ENCODE data around the gene SLC48A1.

The SLC48A1 gene

DNA sequence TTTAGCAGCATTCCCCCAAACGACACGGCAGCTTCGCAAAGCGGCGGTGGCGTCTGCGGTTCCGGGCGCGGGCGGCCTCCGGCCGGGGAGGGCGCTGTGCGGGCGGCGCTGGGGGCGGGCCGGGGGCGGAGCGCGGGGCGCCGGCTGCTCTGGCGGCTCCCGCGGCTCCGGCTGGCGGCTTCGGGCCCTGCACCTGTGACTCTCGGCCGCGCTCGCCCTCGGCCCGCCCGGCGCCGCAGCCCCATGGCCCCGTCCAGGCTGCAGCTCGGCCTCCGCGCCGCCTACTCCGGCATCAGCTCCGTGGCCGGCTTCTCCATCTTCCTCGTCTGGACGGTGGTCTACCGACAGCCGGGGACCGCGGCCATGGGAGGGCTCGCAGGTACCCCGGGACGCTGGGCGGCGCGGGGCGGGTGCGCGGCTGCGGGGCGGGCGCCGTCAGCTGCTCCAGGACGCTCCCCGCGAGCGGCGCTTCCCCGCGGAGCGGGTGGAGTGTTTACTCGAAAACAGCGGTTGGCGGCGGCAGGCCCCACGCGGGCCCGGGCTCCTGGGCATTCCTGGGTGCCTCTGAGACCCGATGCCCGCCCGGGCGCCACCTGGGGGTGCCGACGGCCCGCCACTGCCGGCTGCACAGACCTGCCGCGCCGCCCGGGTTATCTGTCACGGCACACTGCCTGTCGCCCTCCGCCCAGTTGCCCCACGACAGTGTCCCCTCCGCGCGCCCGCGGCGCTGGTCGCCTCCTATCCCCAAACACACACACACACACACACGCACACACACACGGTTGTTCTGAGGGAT lies at the start of gene SLC48A1:
Gene SLC48A1, plus strand, starts transcription at position 177 of the 796 bp plus-strand sequence. Its CDS starts 67 bp downstream, at position 244.
- peak within 1 kb of the TSS; percentile 83 for H3K9ac ChIP-seq (ENCODE audit: insufficient read length)
- H3K27ac ChIP-seq: no peak within 1 kb of the TSS
- no peak for DNase-seq (ENCODE audit: low read depth, low spot score)
- H3K4me3 ChIP-seq: peak within 1 kb of the TSS; percentile 91
- H3K9me3 ChIP-seq (ENCODE audit: low read depth, low read length): no peaks in the 10 kb centered on the region
- no peak for TF ChIP-seq POLR2AphosphoS5 (IDR thresholded peaks at IDR 0.05; ENCODE audit: borderline replicate concordance, low read depth, low read length)
- TF ChIP-seq FOXP2 (optimal IDR thresholded peaks at IDR 0.05; ENCODE audit: control extremely low read depth, extremely low read length, insufficient read depth): no peak
- no peak for TF ChIP-seq EZH2 (IDR thresholded peaks at IDR 0.05)
- no peaks in the 10 kb centered on the region for H3K36me3 ChIP-seq (ENCODE audit: insufficient read depth, low read length)

DNA sequence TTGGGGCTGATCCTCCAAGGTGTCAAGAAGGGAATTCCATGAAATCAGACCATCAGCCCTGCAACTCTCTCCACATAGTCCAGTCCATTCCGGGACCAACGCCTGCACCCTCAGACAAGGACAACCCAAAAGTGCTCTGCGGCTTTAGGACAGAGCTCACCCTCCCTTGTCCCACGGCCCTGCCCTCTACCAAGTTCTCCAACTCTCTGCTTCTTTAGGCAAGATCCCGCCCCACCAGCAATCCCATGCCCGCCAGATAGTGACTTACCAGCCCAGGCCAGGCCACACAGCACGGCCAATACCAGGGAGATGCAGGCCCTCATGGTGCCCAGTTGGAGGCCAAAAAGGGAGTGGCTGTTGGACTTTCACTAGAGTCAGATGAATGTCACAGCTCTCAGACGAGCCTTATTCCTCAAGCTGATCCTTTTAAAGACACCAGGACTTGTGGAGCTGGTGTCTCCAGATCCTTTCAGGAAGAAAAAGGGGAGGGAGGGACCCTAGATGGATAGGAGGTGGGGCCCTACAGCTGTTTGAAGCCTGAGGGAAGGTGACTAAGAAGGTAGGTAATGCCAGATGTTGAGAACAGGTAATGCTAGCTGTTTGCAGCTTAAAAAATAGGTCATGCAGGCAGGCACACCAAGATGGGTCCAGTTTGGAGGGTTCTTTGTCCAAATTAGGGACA lies 47.8 kb upstream of the SLC48A1 start, which contains the start of gene ENDOU:
Gene ENDOU, minus strand, starts transcription at position 400 of the 682 bp plus-strand sequence. Its CDS starts 77 bp downstream, at position 323.
- peak within 1 kb of the TSS; percentile 65 for H3K27ac ChIP-seq
- no peak within 1 kb of the TSS for H3K9ac ChIP-seq (ENCODE audit: insufficient read length)
- H3K4me3 ChIP-seq: peak within 1 kb of the TSS; percentile 36
- H3K36me3 ChIP-seq (ENCODE audit: insufficient read depth, low read length): no peaks in the 10 kb centered on the region
- no peaks in the 10 kb centered on the region for H3K9me3 ChIP-seq (ENCODE audit: low read depth, low read length)
- TF ChIP-seq POLR2AphosphoS5 (IDR thresholded peaks at IDR 0.05; ENCODE audit: borderline replicate concordance, low read depth, low read length) (no peak), FOXP2 (optimal IDR thresholded peaks at IDR 0.05; ENCODE audit: control extremely low read depth, extremely low read length, insufficient read depth) (no peak), EZH2 (IDR thresholded peaks at IDR 0.05) (no peak)
- DNase-seq (ENCODE audit: low read depth, low spot score): no peak

DNA sequence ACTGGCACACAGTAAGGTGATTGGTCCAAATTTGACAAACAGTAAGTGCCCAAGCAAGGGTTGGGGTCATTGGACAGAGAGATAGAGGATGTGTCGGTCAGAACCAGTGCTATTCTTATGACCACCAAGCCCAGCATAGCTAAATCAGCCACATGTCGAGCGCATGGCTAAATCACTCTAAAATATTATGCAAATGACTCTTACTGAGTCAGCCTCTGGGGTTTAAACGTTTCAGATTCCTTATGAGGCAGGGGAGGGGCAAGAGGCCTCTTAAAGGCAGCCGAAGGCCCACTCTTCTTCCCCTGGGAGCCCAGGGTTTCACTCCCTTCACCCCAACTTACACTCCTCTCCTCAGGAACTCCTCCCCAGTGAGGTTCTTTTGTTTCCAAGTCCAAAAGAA lies 47.1 kb upstream of the SLC48A1 start:
- Histone ChIP-seq H3K9me3 (ENCODE audit: low read depth, low read length) (no peaks in the 10 kb centered on the region), H3K36me3 (ENCODE audit: insufficient read depth, low read length) (no peaks in the 10 kb centered on the region), H3K27ac (peak overlapping the region; percentile 65), H3K9ac (ENCODE audit: insufficient read length) (no peak overlapping the region), H3K4me3 (peak overlapping the region; percentile 36)
- DNase-seq (ENCODE audit: low read depth, low spot score): no peak
- TF ChIP-seq FOXP2 (optimal IDR thresholded peaks at IDR 0.05; ENCODE audit: control extremely low read depth, extremely low read length, insufficient read depth) (no peak), EZH2 (IDR thresholded peaks at IDR 0.05) (no peak), POLR2AphosphoS5 (IDR thresholded peaks at IDR 0.05; ENCODE audit: borderline replicate concordance, low read depth, low read length) (peak; percentile 39; the same call in 1 of the 2 replicates)

DNA sequence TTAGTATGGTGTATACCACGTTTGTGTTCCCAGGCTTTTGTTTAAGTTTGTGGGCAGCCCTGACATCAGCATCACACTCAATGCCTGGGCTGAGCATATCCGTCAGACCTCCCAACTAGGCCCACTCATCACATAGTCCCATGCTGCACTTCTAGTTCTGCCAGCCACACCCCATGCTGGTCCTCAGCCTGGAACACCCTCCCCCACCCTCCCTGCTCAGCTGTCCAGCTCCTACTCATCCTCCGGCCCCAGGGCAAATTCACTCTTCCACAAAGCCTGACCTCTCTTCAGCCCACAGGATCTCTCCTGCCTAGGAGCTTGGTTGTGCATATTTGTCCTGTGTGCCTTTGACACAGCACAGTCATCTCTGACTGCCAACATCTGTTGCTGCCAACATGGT lies 43.8 kb upstream of the SLC48A1 start:
- Histone ChIP-seq H3K4me3 (no peak overlapping the region), H3K9ac (ENCODE audit: insufficient read length) (no peak overlapping the region), H3K36me3 (ENCODE audit: insufficient read depth, low read length) (no peaks in the 10 kb centered on the region), H3K9me3 (ENCODE audit: low read depth, low read length) (no peaks in the 10 kb centered on the region), H3K27ac (no peak overlapping the region)
- DNase-seq (ENCODE audit: low read depth, low spot score): no peak
- no peak for TF ChIP-seq FOXP2 (optimal IDR thresholded peaks at IDR 0.05; ENCODE audit: control extremely low read depth, extremely low read length, insufficient read depth)
- TF ChIP-seq POLR2AphosphoS5 (IDR thresholded peaks at IDR 0.05; ENCODE audit: borderline replicate concordance, low read depth, low read length): no peak
- TF ChIP-seq EZH2 (IDR thresholded peaks at IDR 0.05): no peak

DNA sequence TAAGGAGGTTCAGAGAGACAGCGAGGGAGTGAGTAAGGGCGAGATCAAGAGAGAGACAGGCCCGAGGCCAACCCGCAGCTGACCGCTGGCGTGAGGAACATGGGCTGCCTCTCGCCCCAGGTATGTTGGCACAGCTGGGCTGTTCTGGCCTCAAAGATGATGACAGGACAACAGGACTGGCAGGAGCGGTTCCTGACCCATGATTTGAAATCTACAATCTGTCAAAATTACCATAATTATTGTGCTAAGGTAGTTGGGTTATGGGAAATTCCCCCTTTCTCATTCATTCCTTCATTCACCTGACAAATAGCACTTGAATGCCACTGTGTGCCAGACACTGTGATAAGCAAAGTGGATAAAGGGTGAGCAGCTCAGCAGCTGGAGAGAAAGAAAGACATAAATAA lies 42.7 kb upstream of the SLC48A1 start:
- H3K4me3 ChIP-seq: no peak overlapping the region
- DNase-seq (ENCODE audit: low read depth, low spot score): no peak
- no peaks in the 10 kb centered on the region for H3K9me3 ChIP-seq (ENCODE audit: low read depth, low read length)
- TF ChIP-seq EZH2 (IDR thresholded peaks at IDR 0.05): no peak
- no peak for TF ChIP-seq FOXP2 (optimal IDR thresholded peaks at IDR 0.05; ENCODE audit: control extremely low read depth, extremely low read length, insufficient read depth)
- no peak for TF ChIP-seq POLR2AphosphoS5 (IDR thresholded peaks at IDR 0.05; ENCODE audit: borderline replicate concordance, low read depth, low read length)
- H3K9ac ChIP-seq (ENCODE audit: insufficient read length): no peak overlapping the region
- no peak overlapping the region for H3K27ac ChIP-seq
- H3K36me3 ChIP-seq (ENCODE audit: insufficient read depth, low read length): no peaks in the 10 kb centered on the region

DNA sequence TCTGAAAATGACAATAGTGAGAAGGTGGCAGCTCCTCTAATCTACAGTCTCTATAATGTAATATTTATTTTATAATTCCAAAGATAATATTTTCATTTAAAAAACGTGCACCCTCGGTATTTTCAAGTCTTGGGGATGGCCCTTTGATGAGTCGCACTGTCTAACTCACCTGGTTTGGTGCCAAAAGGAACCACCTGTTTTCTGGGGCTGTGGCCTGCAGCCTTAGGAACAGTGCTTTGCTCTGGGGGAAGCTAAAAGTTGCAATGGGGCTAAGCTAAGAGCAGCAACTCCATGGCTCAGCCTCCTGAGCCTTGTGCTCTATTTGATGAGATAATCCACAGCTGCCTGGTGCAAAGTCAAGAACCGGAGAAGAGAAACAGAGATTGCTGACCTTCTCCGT lies 41.3 kb upstream of the SLC48A1 start:
- H3K27ac ChIP-seq: no peak overlapping the region
- H3K4me3 ChIP-seq: no peak overlapping the region
- DNase-seq (ENCODE audit: low read depth, low spot score): no peak
- H3K9me3 ChIP-seq (ENCODE audit: low read depth, low read length): no peaks in the 10 kb centered on the region
- no peak for TF ChIP-seq FOXP2 (optimal IDR thresholded peaks at IDR 0.05; ENCODE audit: control extremely low read depth, extremely low read length, insufficient read depth)
- TF ChIP-seq EZH2 (IDR thresholded peaks at IDR 0.05): no peak
- no peak for TF ChIP-seq POLR2AphosphoS5 (IDR thresholded peaks at IDR 0.05; ENCODE audit: borderline replicate concordance, low read depth, low read length)
- no peaks in the 10 kb centered on the region for H3K36me3 ChIP-seq (ENCODE audit: insufficient read depth, low read length)
- H3K9ac ChIP-seq (ENCODE audit: insufficient read length): no peak overlapping the region

DNA sequence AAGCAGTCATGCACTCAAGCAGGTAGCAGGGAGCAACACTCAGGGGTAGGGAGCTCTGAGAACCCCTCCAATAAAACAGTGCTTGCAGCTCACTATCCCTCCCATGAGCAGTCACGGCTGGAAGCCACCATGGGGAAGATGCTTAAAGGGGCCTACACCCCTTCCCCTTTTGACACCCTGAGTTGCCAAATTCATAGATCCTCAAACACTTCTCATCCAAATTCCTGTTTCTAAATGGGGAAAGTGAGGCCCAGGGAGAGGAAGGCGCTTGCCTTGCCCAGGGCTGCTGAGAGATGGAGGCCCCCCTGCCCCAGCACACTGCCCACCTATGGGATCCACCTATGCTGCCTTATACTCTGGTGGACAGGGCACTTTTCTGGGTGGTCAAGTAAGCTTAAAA lies 40.5 kb upstream of the SLC48A1 start:
- H3K36me3 ChIP-seq (ENCODE audit: insufficient read depth, low read length): no peaks in the 10 kb centered on the region
- H3K27ac ChIP-seq: no peak overlapping the region
- no peaks in the 10 kb centered on the region for H3K9me3 ChIP-seq (ENCODE audit: low read depth, low read length)
- DNase-seq (ENCODE audit: low read depth, low spot score): no peak
- TF ChIP-seq FOXP2 (optimal IDR thresholded peaks at IDR 0.05; ENCODE audit: control extremely low read depth, extremely low read length, insufficient read depth): no peak
- TF ChIP-seq POLR2AphosphoS5 (IDR thresholded peaks at IDR 0.05; ENCODE audit: borderline replicate concordance, low read depth, low read length): no peak
- TF ChIP-seq EZH2 (IDR thresholded peaks at IDR 0.05): no peak
- no peak overlapping the region for H3K4me3 ChIP-seq
- no peak overlapping the region for H3K9ac ChIP-seq (ENCODE audit: insufficient read length)

DNA sequence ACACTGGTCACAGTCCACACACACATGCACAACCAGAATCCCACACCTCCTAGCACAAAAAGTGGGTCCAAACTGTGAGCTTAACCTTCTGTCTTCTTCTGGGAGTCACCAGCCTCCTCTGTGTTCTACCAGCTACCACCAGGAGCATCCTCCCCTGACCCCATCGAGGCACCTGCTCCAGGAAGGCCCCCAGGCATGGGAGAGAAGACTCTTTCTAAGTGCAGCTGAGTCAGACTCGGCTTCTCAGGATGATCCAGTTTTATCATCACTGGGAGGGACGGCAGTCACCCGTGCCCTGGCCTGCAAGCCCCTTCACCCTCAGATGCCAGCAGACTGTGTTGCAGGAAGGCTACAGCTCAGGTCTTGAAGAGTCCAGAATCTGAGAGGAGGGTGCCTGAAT lies 39.9 kb upstream of the SLC48A1 start:
- Histone ChIP-seq H3K9ac (ENCODE audit: insufficient read length) (no peak overlapping the region), H3K27ac (no peak overlapping the region), H3K4me3 (no peak overlapping the region), H3K36me3 (ENCODE audit: insufficient read depth, low read length) (no peaks in the 10 kb centered on the region), H3K9me3 (ENCODE audit: low read depth, low read length) (no peaks in the 10 kb centered on the region)
- DNase-seq (ENCODE audit: low read depth, low spot score): no peak
- TF ChIP-seq POLR2AphosphoS5 (IDR thresholded peaks at IDR 0.05; ENCODE audit: borderline replicate concordance, low read depth, low read length): no peak
- no peak for TF ChIP-seq EZH2 (IDR thresholded peaks at IDR 0.05)
- no peak for TF ChIP-seq FOXP2 (optimal IDR thresholded peaks at IDR 0.05; ENCODE audit: control extremely low read depth, extremely low read length, insufficient read depth)
